Activated CD8-positive, alpha-beta memory T cell treated with anti-CD3 and anti-CD28 coated beads for 36 hours (primary cell): ENCODE measurements around the gene TENM4. TPM values are rescaled to one million over a fixed set of nuclear protein-coding genes. Genes with fewer than 3 reads are reported as not detected.
"Not testable (repeated sequence)": the region's sequence is repeated elsewhere in the genome, so short reads cannot be mapped to it uniquely, and the experiment has no call there.

ENCODE experiments used
- CTCF ChIA-PET: fragments of 350-600 bp; sonication (Branson Sonifier 250); formaldehyde crosslinking; loops from one replicate; lab custom pipeline; 2021; ENCODE audit warnings: antibody characterized with exemption; lab: Charles Lee
- POLR2A ChIA-PET: fragments of 350-600 bp; sonication (Branson Sonifier 250); formaldehyde crosslinking; loops from one replicate; lab custom pipeline; 2021; ENCODE audit warnings: antibody characterized with exemption; lab: Charles Lee
- total RNA-seq, 2 experiments: library from RNA; stranded (reverse); gene quantifications; one replicate each; pipeline ENCODE4 v1.2.3, GENCODE V29; 2021

TENM4 gene
- total RNA-seq, 2 experiments from 2014 or later, result not detected

- CTCF ChIA-PET, result no interaction called here
Observed at GRCh38 chr11:78834886-78835285, 605.9 kb downstream of the TENM4 start.

GRCh38 chr11:78833237-78833636 is 607.6 kb downstream of the TENM4 start:
- CTCF ChIA-PET, result no interaction called here
- POLR2A ChIA-PET, result no interaction called here

More at GRCh38 chr11:78834886-78835285, 605.9 kb downstream of the TENM4 start:
- POLR2A ChIA-PET, result no interaction called here

- ChIA-PET POLR2A (no interaction called here), CTCF (no interaction called here)
Observed at GRCh38 chr11:78832226-78832947, 608.4 kb downstream of the TENM4 start.

GRCh38 chr11:78831571-78831970 is 609.3 kb downstream of the TENM4 start:
- CTCF ChIA-PET, result no interaction called here

GRCh38 chr11:78830277-78830819 is 610.5 kb downstream of the TENM4 start:
- CTCF ChIA-PET, result no interaction called here
- POLR2A ChIA-PET, result no interaction called here

More at GRCh38 chr11:78831571-78831970, 609.3 kb downstream of the TENM4 start:
- POLR2A ChIA-PET, result no interaction called here

- ChIA-PET CTCF (no interaction called here), POLR2A (no interaction called here)
Observed at GRCh38 chr11:78829146-78829545, 611.7 kb downstream of the TENM4 start.

GRCh38 chr11:78828676-78829075 is 612.2 kb downstream of the TENM4 start:
- POLR2A ChIA-PET, result no interaction called here
- CTCF ChIA-PET, result no interaction called here

GRCh38 chr11:78827291-78827690 is 613.5 kb downstream of the TENM4 start:
- CTCF ChIA-PET, POLR2A ChIA-PET: not testable (repeated sequence)

GRCh38 chr11:78825591-78826020 is 615.2 kb downstream of the TENM4 start:
- CTCF ChIA-PET, result interaction anchor here (0.9 kb wide), 1 partner anchor 179 kb away, joined by 3 read pairs; no protein-coding TSS in a partner anchor
- POLR2A ChIA-PET, result no interaction called here

GRCh38 chr11:78823588-78823987 is 617.2 kb downstream of the TENM4 start:
- ChIA-PET POLR2A (no interaction called here), CTCF (interaction anchor here (0.9 kb wide), 1 partner anchor 177 kb away, joined by 3 read pairs; no protein-coding TSS in a partner anchor)

GRCh38 chr11:78822931-78823423 is 617.9 kb downstream of the TENM4 start:
- CTCF ChIA-PET, result interaction anchor here (0.9 kb wide), 1 partner anchor 176 kb away, joined by 3 read pairs; no protein-coding TSS in a partner anchor
- POLR2A ChIA-PET, result no interaction called here

GRCh38 chr11:78821371-78822306 is 619.2 kb downstream of the TENM4 start:
- ChIA-PET CTCF (no interaction called here), POLR2A (no interaction called here)

- CTCF ChIA-PET, result no interaction called here
Observed at GRCh38 chr11:78820741-78821140, 620.1 kb downstream of the TENM4 start.

GRCh38 chr11:78818201-78818600 is 622.6 kb downstream of the TENM4 start:
- CTCF ChIA-PET, result no interaction called here
- POLR2A ChIA-PET, result no interaction called here

More at GRCh38 chr11:78820741-78821140, 620.1 kb downstream of the TENM4 start:
- POLR2A ChIA-PET, result no interaction called here

GRCh38 chr11:78815831-78816230 is 625.0 kb downstream of the TENM4 start:
- CTCF ChIA-PET, result no interaction called here
- POLR2A ChIA-PET, result no interaction called here

- POLR2A ChIA-PET, result no interaction called here
- CTCF ChIA-PET, result no interaction called here
Observed at GRCh38 chr11:78812513-78813293, 628.1 kb downstream of the TENM4 start.

GRCh38 chr11:78810559-78811009 is 630.2 kb downstream of the TENM4 start:
- POLR2A ChIA-PET, result no interaction called here
- CTCF ChIA-PET, result no interaction called here

- POLR2A ChIA-PET, result no interaction called here
- CTCF ChIA-PET, result no interaction called here
Observed at GRCh38 chr11:78809931-78810541, 630.8 kb downstream of the TENM4 start.
